GM23338 (cell line): ENCODE results near the gene ARMC8. TPM values are rescaled to one million over a fixed set of nuclear protein-coding genes. Genes with fewer than 3 reads are reported as not detected.

Experiments used
- ATAC-seq: fragments of 200-7000 bp; cut with Tn5 transposase; 3 replicates; pipeline ENCODE4 v1.9.1; 2020
- DNase-seq: peaks from one replicate; pipeline ENCODE4 v3.0.0-alpha.2; 2015; ENCODE audit warnings: low spot score
- H2AFZ ChIP-seq: fragments of 200-600 bp; sonication (generic); 2 replicates; pipeline ENCODE4 v1.8.0; 2016; ENCODE audit warnings: antibody characterized with exemption, mild to moderate bottlenecking, moderate library complexity
- H3F3A ChIP-seq: fragments of 200-600 bp; sonication (generic); replicated peaks from 2 replicates; pipeline ENCODE4 v1.8.0; 2017; ENCODE audit warnings: antibody characterized with exemption, mixed run types, low read depth
- H3K27ac ChIP-seq: fragments of 200-600 bp; sonication (generic); 2 replicates; pipeline ENCODE4 v1.6.1; 2016; ENCODE audit warnings: low read depth
- H3K27me3 ChIP-seq: fragments of 200-600 bp; sonication (generic); 2 replicates; pipeline ENCODE4 v1.8.0; 2016; ENCODE audit warnings: mild to moderate bottlenecking, mixed run types, moderate library complexity; ENCODE audit not compliant: insufficient read depth
- H3K36me3 ChIP-seq: fragments of 200-600 bp; sonication (generic); 2 replicates; pipeline ENCODE4 v1.8.0; 2016; ENCODE audit warnings: mild to moderate bottlenecking; ENCODE audit not compliant: insufficient read depth
- H3K4me1 ChIP-seq: fragments of 200-600 bp; sonication (generic); 2 replicates; pipeline ENCODE4 v1.8.0; 2016; ENCODE audit warnings: mild to moderate bottlenecking, moderate library complexity; ENCODE audit not compliant: insufficient read depth
- H3K4me2 ChIP-seq: fragments of 200-600 bp; sonication (generic); 2 replicates; pipeline ENCODE4 v1.7.1; 2017; ENCODE audit warnings: mixed run types
- H3K4me3 ChIP-seq: fragments of 200-600 bp; sonication (generic); 2 replicates; pipeline ENCODE4 v1.6.1; 2016; ENCODE audit warnings: mixed run types
- H3K79me2 ChIP-seq: fragments of 200-600 bp; sonication (generic); replicated peaks from 2 replicates; pipeline ENCODE4 v1.8.0; 2017; ENCODE audit warnings: mild to moderate bottlenecking; ENCODE audit not compliant: insufficient read depth
- H3K9me2 ChIP-seq: fragments of 200-600 bp; sonication (generic); 2 replicates; pipeline ENCODE4 v1.8.0; 2017; ENCODE audit not compliant: insufficient read depth
- H4K20me1 ChIP-seq: fragments of 200-600 bp; sonication (generic); replicated peaks from 2 replicates; pipeline ENCODE4 v1.8.0; 2017; ENCODE audit warnings: mild to moderate bottlenecking; ENCODE audit not compliant: insufficient read depth
- H3K27ac Mint-ChIP-seq: 2 replicates; pipeline ENCODE4 v1.8.0; 2020; ENCODE audit warnings: inconsistent platforms, mild to moderate bottlenecking, moderate library complexity, mixed read lengths
- H3K27me3 Mint-ChIP-seq: 3 replicates; pipeline ENCODE4 v1.8.0; 2022; ENCODE audit warnings: low read depth, mild to moderate bottlenecking, moderate library complexity, mixed read lengths, inconsistent platforms; ENCODE audit not compliant: insufficient read depth, poor library complexity
- H3K36me3 Mint-ChIP-seq: 3 replicates; pipeline ENCODE4 v1.8.0; 2021; ENCODE audit warnings: low read depth, mild to moderate bottlenecking, inconsistent platforms, moderate library complexity, mixed read lengths
- H3K4me1 Mint-ChIP-seq: 3 replicates; pipeline ENCODE4 v1.8.0; 2020; ENCODE audit warnings: mild to moderate bottlenecking, inconsistent platforms, mixed read lengths
- H3K4me3 Mint-ChIP-seq: 3 replicates; pipeline ENCODE4 v1.8.0; 2021; ENCODE audit warnings: moderate library complexity, mild to moderate bottlenecking, inconsistent platforms, mixed read lengths
- H3K9me3 Mint-ChIP-seq: 3 replicates; pipeline ENCODE4 v1.8.0; 2020; ENCODE audit warnings: moderate library complexity, mild to moderate bottlenecking, inconsistent platforms, mixed read lengths
- CREB1 ChIP-seq: fragments of 250-450 bp; sonication (Bioruptor Pico); IDR thresholded peaks from 2 replicates; pipeline ENCODE4 v1.5.0; 2020; ENCODE audit warnings: low read depth, mild to moderate bottlenecking, moderate library complexity
- CTCF ChIP-seq, 2 experiments: fragments of 200-600 bp in 1 of 2; sonication (generic) in 1 of 2; conservative IDR thresholded peaks; 2 replicates each; pipeline versions ENCODE4 v1.5.1 to v1.6.1; 2016 to 2017; ENCODE audit warnings: antibody characterized with exemption in 2 of 2, low read depth in 2 of 2, mild to moderate bottlenecking in 2 of 2, moderate library complexity in 1 of 2
- EZH2 ChIP-seq: fragments of 200-600 bp; sonication (generic); IDR thresholded peaks from one replicate; pipeline ENCODE4 v1.8.0; 2017; ENCODE audit warnings: antibody characterized with exemption, mild to moderate bottlenecking, low read depth; ENCODE audit not compliant: unreplicated experiment
- EZH2phosphoT487 ChIP-seq: fragments of 200-600 bp; sonication (generic); IDR thresholded peaks from one replicate; pipeline ENCODE4 v1.8.1; 2018; ENCODE audit warnings: antibody characterized with exemption; ENCODE audit not compliant: unreplicated experiment
- JUNB ChIP-seq: IDR thresholded peaks from one replicate; pipeline ENCODE4 v1.6.1; 2016; ENCODE audit warnings: antibody characterized with exemption; ENCODE audit not compliant: unreplicated experiment
- NANOG ChIP-seq: IDR thresholded peaks from 2 replicates; pipeline ENCODE4 v1.6.1; 2016; ENCODE audit warnings: antibody characterized with exemption, borderline replicate concordance
- POLR2AphosphoS5 ChIP-seq: IDR thresholded peaks from 2 replicates; pipeline ENCODE4 v1.6.1; 2016; ENCODE audit warnings: antibody characterized with exemption, low read depth
- STAT1 ChIP-seq: IDR thresholded peaks from one replicate; pipeline ENCODE4 v1.6.1; 2016; ENCODE audit warnings: antibody characterized with exemption; ENCODE audit not compliant: unreplicated experiment
- ZNF114 ChIP-seq: fragments of 250-450 bp; sonication (Bioruptor Pico); IDR thresholded peaks from 2 replicates; pipeline ENCODE4 v1.5.0; 2020; ENCODE audit warnings: mild to moderate bottlenecking, moderate library complexity
- ZNF331 ChIP-seq: fragments of 250-450 bp; sonication (Bioruptor Pico); IDR thresholded peaks from 2 replicates; pipeline ENCODE4 v1.5.0; 2020; ENCODE audit warnings: low read depth, mild to moderate bottlenecking, moderate library complexity
- polyA plus RNA-seq: library from polyadenylated mRNA; unstranded; fragments of >200 nt; fragmentation: Nextera tagmentation; extraction: Ambion mirVana; gene quantifications from 2 replicates; pipeline ENCODE4 v1.2.1, GENCODE V29; 2016
- total RNA-seq: library from RNA; depleted of rRNA; stranded (reverse); fragments of >200 nt; shearing (Covaris generic); gene quantifications from 2 replicates; pipeline ENCODE4 v1.2.3, GENCODE V29; 2014
- TF ChIP-seq, protein P1 (sequence below): IDR thresholded peaks from 2 replicates; pipeline ENCODE4 v1.6.1; 2016; ENCODE audit warnings: antibody characterized with exemption
- TF ChIP-seq, protein P2 (sequence below): IDR thresholded peaks from one replicate; pipeline ENCODE4 v1.6.1; 2018; ENCODE audit warnings: antibody characterized with exemption; ENCODE audit not compliant: unreplicated experiment

Gene ARMC8
- total and polyA plus RNA-seq, 2 experiments from 2014 or later: 36.8 to 61.4 TPM

DNA sequence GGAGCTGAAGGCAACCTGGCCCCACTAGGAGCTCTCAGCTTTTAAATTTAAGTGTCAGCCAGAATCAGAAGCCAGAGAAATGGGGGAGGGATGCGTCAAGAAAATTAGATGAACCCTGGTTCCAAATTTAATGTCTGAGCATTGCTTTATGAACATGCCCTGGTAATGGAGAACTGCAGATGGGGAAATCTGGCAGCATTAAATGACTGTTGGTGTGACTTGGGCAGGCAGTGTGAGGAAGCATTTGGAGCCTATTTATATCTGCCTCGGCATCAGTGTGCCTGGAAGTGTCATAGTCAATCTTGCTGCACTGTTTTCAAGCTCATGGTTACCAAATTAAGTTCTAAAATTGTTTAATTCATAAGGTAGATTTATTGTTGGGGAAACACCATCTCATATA lies 113.5 kb downstream of the ARMC8 start:
- H3K4me1 ChIP-seq: no peaks in the 10 kb centered on the region
- Mint-ChIP-seq H3K36me3 (peaks cover 12% of the 10 kb centered on the region; the same call in 2 of the 3 replicates), H3K9me3 (no peaks in the 10 kb centered on the region), H3K4me1 (no peaks in the 10 kb centered on the region), H3K27me3 (peaks cover 6% of the 10 kb centered on the region), H3K4me3 (no peak overlapping the region), H3K27ac (no peak overlapping the region)
- no peaks in the 10 kb centered on the region for H3K27me3 ChIP-seq
- H3K4me2 ChIP-seq: no peak overlapping the region
- TF ChIP-seq ZNF331 (CRISPR knock-in tag): no peak
- no peak overlapping the region for H3K4me3 ChIP-seq
- no peak for ATAC-seq
- H3K36me3 ChIP-seq: no peaks in the 10 kb centered on the region
- H3K79me2 ChIP-seq: no peaks in the 10 kb centered on the region
- H3K27ac ChIP-seq: no peak overlapping the region
- H2AFZ ChIP-seq: no peak overlapping the region
- DNase-seq: no peak
- no peaks in the 10 kb centered on the region for H3F3A ChIP-seq
- H3K9me2 ChIP-seq: no peaks in the 10 kb centered on the region
- no peaks in the 10 kb centered on the region; the same call in 1 of the 2 replicates for H4K20me1 ChIP-seq

DNA sequence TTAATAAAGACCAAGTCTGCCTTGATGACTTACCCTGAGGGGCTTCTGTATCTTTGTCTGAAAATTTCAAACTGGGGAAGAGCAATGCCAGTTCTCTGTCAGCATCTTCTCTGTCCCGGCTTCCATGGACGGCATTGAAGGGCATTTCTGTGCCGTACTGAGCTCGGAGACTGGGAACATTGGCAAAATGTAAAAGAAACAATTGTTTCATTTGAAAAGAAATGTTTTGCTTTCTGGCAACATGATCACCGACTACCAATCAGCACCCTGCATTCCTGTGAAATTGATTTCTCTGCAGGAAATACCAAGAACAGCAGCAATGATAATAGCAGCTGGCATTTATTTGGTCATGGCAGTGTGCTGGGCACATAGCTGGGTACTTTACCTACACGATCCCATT lies 116.4 kb downstream of the ARMC8 start:
- H3K27ac Mint-ChIP-seq: no peak overlapping the region
- Histone ChIP-seq H3K9me2 (peaks cover 12% of the 10 kb centered on the region; the same call in 1 of the 2 replicates), H4K20me1 (no peaks in the 10 kb centered on the region), H3K79me2 (no peaks in the 10 kb centered on the region), H3K36me3 (0 out of 2 replicates have a peak, but pooled peaks cover 3% of the 10 kb centered on the region), H3K27me3 (no peaks in the 10 kb centered on the region), H3K4me3 (no peak overlapping the region), H2AFZ (no peak overlapping the region), H3K4me2 (no peak overlapping the region), H3K27ac (no peak overlapping the region), H3K4me1 (no peaks in the 10 kb centered on the region), H3F3A (no peaks in the 10 kb centered on the region)
- no peak overlapping the region for H3K4me3 Mint-ChIP-seq
- H3K27me3 Mint-ChIP-seq: peaks cover 6% of the 10 kb centered on the region
- DNase-seq (no peak), ATAC-seq (no peak)
- H3K4me1 Mint-ChIP-seq: no peaks in the 10 kb centered on the region
- peaks cover 13% of the 10 kb centered on the region for H3K36me3 Mint-ChIP-seq
- peaks cover 13% of the 10 kb centered on the region for H3K9me3 Mint-ChIP-seq
- TF ChIP-seq NANOG (no peak), POLR2AphosphoS5 (no peak), EZH2 (no peak), ZNF114 (CRISPR knock-in tag) (no peak), EZH2phosphoT487 (no peak), STAT1 (no peak), CTCF (conservative IDR thresholded peaks at IDR 0.05; ENCODE audit: low read depth in 2 of 2) (no peak), JUNB (no peak), CREB1 (no peak)
- TF ChIP-seq, protein P1, sequence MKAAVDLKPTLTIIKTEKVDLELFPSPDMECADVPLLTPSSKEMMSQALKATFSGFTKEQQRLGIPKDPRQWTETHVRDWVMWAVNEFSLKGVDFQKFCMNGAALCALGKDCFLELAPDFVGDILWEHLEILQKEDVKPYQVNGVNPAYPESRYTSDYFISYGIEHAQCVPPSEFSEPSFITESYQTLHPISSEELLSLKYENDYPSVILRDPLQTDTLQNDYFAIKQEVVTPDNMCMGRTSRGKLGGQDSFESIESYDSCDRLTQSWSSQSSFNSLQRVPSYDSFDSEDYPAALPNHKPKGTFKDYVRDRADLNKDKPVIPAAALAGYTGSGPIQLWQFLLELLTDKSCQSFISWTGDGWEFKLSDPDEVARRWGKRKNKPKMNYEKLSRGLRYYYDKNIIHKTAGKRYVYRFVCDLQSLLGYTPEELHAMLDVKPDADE: no peak
- TF ChIP-seq, protein P2, sequence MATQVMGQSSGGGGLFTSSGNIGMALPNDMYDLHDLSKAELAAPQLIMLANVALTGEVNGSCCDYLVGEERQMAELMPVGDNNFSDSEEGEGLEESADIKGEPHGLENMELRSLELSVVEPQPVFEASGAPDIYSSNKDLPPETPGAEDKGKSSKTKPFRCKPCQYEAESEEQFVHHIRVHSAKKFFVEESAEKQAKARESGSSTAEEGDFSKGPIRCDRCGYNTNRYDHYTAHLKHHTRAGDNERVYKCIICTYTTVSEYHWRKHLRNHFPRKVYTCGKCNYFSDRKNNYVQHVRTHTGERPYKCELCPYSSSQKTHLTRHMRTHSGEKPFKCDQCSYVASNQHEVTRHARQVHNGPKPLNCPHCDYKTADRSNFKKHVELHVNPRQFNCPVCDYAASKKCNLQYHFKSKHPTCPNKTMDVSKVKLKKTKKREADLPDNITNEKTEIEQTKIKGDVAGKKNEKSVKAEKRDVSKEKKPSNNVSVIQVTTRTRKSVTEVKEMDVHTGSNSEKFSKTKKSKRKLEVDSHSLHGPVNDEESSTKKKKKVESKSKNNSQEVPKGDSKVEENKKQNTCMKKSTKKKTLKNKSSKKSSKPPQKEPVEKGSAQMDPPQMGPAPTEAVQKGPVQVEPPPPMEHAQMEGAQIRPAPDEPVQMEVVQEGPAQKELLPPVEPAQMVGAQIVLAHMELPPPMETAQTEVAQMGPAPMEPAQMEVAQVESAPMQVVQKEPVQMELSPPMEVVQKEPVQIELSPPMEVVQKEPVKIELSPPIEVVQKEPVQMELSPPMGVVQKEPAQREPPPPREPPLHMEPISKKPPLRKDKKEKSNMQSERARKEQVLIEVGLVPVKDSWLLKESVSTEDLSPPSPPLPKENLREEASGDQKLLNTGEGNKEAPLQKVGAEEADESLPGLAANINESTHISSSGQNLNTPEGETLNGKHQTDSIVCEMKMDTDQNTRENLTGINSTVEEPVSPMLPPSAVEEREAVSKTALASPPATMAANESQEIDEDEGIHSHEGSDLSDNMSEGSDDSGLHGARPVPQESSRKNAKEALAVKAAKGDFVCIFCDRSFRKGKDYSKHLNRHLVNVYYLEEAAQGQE: no peak
